ENCODE measurements around the gene TRIM29. TPM values are rescaled to one million over a fixed set of nuclear protein-coding genes. Genes with fewer than 3 reads are reported as not detected.

Gene TRIM29
- total and polyA plus RNA-seq, 2 of the 13 experiments (the other 11 are each of a cell fraction or from before 2014, with no cell fraction given) = 0.86 TPM

DNA sequence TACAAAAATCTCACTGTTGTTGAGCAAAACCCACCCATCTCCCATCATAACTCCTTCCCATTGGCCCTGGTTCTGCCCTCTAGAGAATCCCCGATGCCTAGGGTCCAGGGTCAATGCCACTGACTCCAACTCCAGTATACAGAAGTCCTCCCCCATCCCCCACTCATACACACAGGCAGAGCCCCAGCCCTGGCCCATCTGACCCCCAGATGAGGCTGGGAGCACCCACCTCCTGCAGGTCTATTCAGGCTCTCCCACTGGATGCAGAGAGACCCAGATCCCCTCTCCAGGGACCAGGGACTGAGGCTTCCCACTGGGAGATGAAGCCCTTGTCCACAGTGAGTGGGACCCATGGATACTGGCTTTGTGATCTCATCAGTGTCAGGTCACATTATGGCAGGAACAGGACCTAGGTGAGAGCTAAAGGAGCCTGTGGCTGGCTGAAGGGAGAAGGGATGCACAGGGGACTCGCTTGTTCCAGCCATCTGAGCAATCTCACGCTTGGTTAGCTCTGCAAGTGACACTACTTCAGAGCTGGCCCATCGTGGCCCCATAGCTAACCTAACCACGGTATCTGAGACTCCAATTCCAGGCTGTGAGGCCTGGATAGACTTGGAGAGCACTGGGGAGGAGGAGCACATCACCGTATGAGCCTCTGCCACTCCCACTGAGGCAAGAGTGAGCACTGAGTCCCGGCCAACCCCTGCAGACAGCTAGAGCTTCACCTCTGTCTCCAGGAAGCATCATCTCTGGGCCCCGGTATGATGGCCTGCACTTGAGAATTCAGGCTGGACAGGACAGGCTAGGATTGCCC is 35.7 kb downstream of the TRIM29 start:
- no peaks in the 10 kb centered on the region for H3K36me3 ChIP-seq (replicated peaks in 1 of 2; ENCODE audit: control insufficient read depth in 1 of 2, insufficient read depth in 2 of 2, low read length in 2 of 2)
- TF ChIP-seq POGZ (CRISPR knock-in tag; IDR thresholded peaks at IDR 0.05) (no peak), ZSCAN31 (CRISPR knock-in tag; IDR thresholded peaks at IDR 0.05; ENCODE audit: low read depth) (no peak), REPIN1 (CRISPR knock-in tag; IDR thresholded peaks at IDR 0.05; ENCODE audit: borderline replicate concordance, low read depth) (no peak), ZNF430 (CRISPR knock-in tag; IDR thresholded peaks at IDR 0.05) (no peak), ZNF562 (CRISPR knock-in tag; IDR thresholded peaks at IDR 0.05; ENCODE audit: borderline replicate concordance) (no peak), ZNF589 (CRISPR knock-in tag; conservative IDR thresholded peaks at IDR 0.05) (no peak), ZNF33A (CRISPR knock-in tag; IDR thresholded peaks at IDR 0.05; ENCODE audit: borderline replicate concordance) (no peak), NFRKB (IDR thresholded peaks at IDR 0.05) (no peak)
- TF ChIP-seq, protein P1, sequence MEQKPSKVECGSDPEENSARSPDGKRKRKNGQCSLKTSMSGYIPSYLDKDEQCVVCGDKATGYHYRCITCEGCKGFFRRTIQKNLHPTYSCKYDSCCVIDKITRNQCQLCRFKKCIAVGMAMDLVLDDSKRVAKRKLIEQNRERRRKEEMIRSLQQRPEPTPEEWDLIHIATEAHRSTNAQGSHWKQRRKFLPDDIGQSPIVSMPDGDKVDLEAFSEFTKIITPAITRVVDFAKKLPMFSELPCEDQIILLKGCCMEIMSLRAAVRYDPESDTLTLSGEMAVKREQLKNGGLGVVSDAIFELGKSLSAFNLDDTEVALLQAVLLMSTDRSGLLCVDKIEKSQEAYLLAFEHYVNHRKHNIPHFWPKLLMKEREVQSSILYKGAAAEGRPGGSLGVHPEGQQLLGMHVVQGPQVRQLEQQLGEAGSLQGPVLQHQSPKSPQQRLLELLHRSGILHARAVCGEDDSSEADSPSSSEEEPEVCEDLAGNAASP (CRISPR knock-in tag; IDR thresholded peaks at IDR 0.05; ENCODE audit: borderline replicate concordance) = no peak
- TF ChIP-seq, protein P2, sequence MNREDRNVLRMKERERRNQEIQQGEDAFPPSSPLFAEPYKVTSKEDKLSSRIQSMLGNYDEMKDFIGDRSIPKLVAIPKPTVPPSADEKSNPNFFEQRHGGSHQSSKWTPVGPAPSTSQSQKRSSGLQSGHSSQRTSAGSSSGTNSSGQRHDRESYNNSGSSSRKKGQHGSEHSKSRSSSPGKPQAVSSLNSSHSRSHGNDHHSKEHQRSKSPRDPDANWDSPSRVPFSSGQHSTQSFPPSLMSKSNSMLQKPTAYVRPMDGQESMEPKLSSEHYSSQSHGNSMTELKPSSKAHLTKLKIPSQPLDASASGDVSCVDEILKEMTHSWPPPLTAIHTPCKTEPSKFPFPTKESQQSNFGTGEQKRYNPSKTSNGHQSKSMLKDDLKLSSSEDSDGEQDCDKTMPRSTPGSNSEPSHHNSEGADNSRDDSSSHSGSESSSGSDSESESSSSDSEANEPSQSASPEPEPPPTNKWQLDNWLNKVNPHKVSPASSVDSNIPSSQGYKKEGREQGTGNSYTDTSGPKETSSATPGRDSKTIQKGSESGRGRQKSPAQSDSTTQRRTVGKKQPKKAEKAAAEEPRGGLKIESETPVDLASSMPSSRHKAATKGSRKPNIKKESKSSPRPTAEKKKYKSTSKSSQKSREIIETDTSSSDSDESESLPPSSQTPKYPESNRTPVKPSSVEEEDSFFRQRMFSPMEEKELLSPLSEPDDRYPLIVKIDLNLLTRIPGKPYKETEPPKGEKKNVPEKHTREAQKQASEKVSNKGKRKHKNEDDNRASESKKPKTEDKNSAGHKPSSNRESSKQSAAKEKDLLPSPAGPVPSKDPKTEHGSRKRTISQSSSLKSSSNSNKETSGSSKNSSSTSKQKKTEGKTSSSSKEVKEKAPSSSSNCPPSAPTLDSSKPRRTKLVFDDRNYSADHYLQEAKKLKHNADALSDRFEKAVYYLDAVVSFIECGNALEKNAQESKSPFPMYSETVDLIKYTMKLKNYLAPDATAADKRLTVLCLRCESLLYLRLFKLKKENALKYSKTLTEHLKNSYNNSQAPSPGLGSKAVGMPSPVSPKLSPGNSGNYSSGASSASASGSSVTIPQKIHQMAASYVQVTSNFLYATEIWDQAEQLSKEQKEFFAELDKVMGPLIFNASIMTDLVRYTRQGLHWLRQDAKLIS (CRISPR knock-in tag; IDR thresholded peaks at IDR 0.05) = no peak
- TF ChIP-seq, protein P3, sequence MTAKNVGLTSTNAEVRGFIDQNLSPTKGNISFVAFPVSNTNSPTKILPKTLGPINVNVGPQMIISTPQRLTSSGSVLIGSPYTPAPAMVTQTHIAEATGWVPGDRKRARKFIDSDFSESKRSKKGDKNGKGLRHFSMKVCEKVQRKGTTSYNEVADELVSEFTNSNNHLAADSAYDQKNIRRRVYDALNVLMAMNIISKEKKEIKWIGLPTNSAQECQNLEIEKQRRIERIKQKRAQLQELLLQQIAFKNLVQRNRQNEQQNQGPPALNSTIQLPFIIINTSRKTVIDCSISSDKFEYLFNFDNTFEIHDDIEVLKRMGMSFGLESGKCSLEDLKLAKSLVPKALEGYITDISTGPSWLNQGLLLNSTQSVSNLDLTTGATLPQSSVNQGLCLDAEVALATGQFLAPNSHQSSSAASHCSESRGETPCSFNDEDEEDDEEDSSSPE (CRISPR knock-in tag; IDR thresholded peaks at IDR 0.05) = no peak
- TF ChIP-seq, protein P4, sequence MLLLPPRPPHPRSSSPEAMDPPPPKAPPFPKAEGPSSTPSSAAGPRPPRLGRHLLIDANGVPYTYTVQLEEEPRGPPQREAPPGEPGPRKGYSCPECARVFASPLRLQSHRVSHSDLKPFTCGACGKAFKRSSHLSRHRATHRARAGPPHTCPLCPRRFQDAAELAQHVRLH (CRISPR knock-in tag; IDR thresholded peaks at IDR 0.05; ENCODE audit: borderline replicate concordance, low read depth) = no peak
- H3K27me3 ChIP-seq (ENCODE audit: control insufficient read depth in 1 of 2, insufficient read depth in 2 of 2, low read length in 2 of 2) = peaks cover 4 to 52% of the 10 kb centered on the region in 2 experiments; a peak in 4 of 5 replicates
- no TSS peak for BruUV-seq (replicated peaks)
- ChIA-PET CTCF (ENCODE audit: low intra/inter-chr PET ratio, low total read pairs) (no interaction called here), POLR2A (no interaction called here)
- no peak overlapping the region for H3K4me2 ChIP-seq (ENCODE audit: low read depth, low read length)
- no peak overlapping the region for H3K9ac ChIP-seq (ENCODE audit: insufficient read depth, low read depth, low read length)
- ATAC-seq (no peak), DNase-seq (ENCODE audit: low spot score) (no peak), FAIRE-seq (no peak)
- intact Hi-C loops (cut with micrococcal nuclease; ENCODE audit: unreplicated experiment) (no loop called here), in situ Hi-C loops (cut with HindIII; ENCODE audit: extremely low pct_ligation_motif_present, low pct_unique_long_range_greater_than_20kb) (loop anchor here (10.0 kb wide), 2 partner anchors 437 to 617 kb away; no protein-coding TSS in a partner anchor)
- H3K27ac ChIP-seq (ENCODE audit: extremely low read length, insufficient read depth, low read length) = no peak overlapping the region
- no peak overlapping the region for H2AFZ ChIP-seq (ENCODE audit: low read length)
- 0 out of 2 replicates have a peak, but pooled peaks cover 1% of the 10 kb centered on the region for H4K20me1 ChIP-seq (ENCODE audit: insufficient read depth, low read length)
- WGBS (ENCODE audit: low lambda C conversion rate) = 0% methylated on average over 1 of the region's 8 CpGs
- peaks cover 5% of the 10 kb centered on the region; the same call in 1 of the 2 replicates for H3K4me1 ChIP-seq (ENCODE audit: insufficient read depth, low read length)
- no peak overlapping the region for H3K4me3 ChIP-seq (replicated peaks in 1 of 3; ENCODE audit: insufficient read depth in 1 of 3, low read depth in 2 of 3, low read length in 3 of 3)
- no peaks in the 10 kb centered on the region for H3K79me2 ChIP-seq (ENCODE audit: insufficient read depth, low read length)
- no peaks in the 10 kb centered on the region for H3K9me3 ChIP-seq (ENCODE audit: low read length)

Data from HepG2 (cell line).